KMS-11 (cell line): ENCODE data around the gene BMPR1A.

ENCODE experiments used
- H2AFZ ChIP-seq: fragments of 200-600 bp; sonication (generic); 2 replicates; pipeline ENCODE4 v1.6.1; 2016; ENCODE audit warnings: antibody characterized with exemption, mixed run types, low read depth
- H3K27ac ChIP-seq: fragments of 200-600 bp; sonication (generic); 2 replicates; pipeline ENCODE4 v1.6.1; 2016; ENCODE audit warnings: mild to moderate bottlenecking, mixed run types
- H3K27me3 ChIP-seq: fragments of 200-600 bp; sonication (generic); 2 replicates; pipeline ENCODE4 v1.6.1; 2017; ENCODE audit warnings: mild to moderate bottlenecking, low read depth, mixed run types, moderate library complexity; ENCODE audit not compliant: insufficient read depth
- H3K36me3 ChIP-seq: fragments of 200-600 bp; sonication (generic); 2 replicates; pipeline ENCODE4 v1.6.1; 2017; ENCODE audit warnings: mild to moderate bottlenecking, mixed run types; ENCODE audit not compliant: insufficient read depth
- H3K4me1 ChIP-seq: fragments of 200-600 bp; sonication (generic); 2 replicates; pipeline ENCODE4 v1.6.1; 2016; ENCODE audit warnings: mild to moderate bottlenecking, low read depth, mixed run types; ENCODE audit not compliant: poor library complexity, severe bottlenecking
- H3K4me2 ChIP-seq: fragments of 200-600 bp; sonication (generic); 2 replicates; pipeline ENCODE4 v1.7.0; 2016; ENCODE audit warnings: mild to moderate bottlenecking, mixed run types
- H3K4me3 ChIP-seq: fragments of 200-600 bp; sonication (generic); IDR thresholded peaks from 2 replicates; pipeline ENCODE4 v1.6.1; 2017; ENCODE audit warnings: low read depth, low read length, mixed read lengths; ENCODE audit not compliant: insufficient read depth
- H3K79me2 ChIP-seq: fragments of 200-600 bp; sonication (generic); 2 replicates; pipeline ENCODE4 v1.6.1; 2016; ENCODE audit warnings: low read depth, mixed run types; ENCODE audit not compliant: insufficient read depth
- H3K9ac ChIP-seq: fragments of 200-600 bp; sonication (generic); 2 replicates; pipeline ENCODE4 v1.6.1; 2016; ENCODE audit warnings: mild to moderate bottlenecking, mixed run types
- H4K20me1 ChIP-seq: fragments of 200-600 bp; sonication (generic); 2 replicates; pipeline ENCODE4 v1.6.1; 2016; ENCODE audit warnings: mild to moderate bottlenecking, mixed run types; ENCODE audit not compliant: insufficient read depth
- CTCF ChIP-seq: fragments of 200-600 bp; sonication (generic); conservative IDR thresholded peaks from 2 replicates; pipeline ENCODE4 v1.6.1; 2017; ENCODE audit warnings: low read depth, mild to moderate bottlenecking, antibody characterized with exemption, low read length, moderate library complexity, mixed read lengths

BMPR1A gene

DNA sequence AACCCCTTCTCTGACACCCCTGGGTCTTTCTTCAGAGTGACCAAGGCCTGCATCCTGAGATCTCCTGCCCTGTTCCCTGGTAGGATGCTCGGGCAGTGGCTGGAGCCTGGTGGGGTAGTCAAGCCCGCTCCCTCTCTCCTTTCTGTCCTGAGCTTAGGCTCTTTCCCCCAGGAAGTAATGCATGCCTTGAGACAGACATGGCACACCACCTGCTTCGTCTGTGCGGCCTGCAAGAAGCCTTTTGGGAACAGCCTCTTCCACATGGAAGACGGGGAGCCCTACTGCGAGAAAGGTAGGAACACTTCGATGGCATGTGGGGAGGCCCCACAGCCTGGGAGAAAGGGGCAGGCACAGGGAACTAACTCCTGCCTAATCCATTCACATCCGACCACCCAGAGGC lies 37.9 kb upstream of the BMPR1A start:
- Histone ChIP-seq H3K4me3 (no peak overlapping the region), H3K4me2 (no peak overlapping the region), H3K27me3 (no peaks in the 10 kb centered on the region), H4K20me1 (no peaks in the 10 kb centered on the region), H3K27ac (no peak overlapping the region), H3K9ac (no peak overlapping the region), H3K36me3 (no peaks in the 10 kb centered on the region), H2AFZ (no peak overlapping the region), H3K79me2 (no peaks in the 10 kb centered on the region), H3K4me1 (no peaks in the 10 kb centered on the region)
- TF ChIP-seq CTCF, result no peak

DNA sequence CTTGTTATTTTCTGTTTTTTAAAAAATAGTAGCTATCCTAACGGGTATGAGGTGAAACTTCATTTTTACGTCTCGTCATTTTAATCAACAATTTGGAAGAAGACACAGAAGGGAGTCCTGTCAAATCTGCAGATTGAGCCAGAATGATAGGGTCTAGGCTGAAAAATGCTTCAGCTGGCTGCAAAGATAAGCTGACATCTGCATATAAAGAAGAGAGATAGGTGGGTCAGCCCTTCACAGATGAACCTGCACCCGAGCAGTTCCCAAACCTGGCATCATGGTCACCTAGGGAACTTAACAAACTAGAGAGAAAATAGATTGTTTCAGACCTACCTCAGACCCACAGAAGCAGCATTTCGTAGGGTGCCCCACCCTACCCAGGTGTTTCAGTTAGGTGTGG lies 35.2 kb upstream of the BMPR1A start:
- no peak overlapping the region for H3K4me2 ChIP-seq
- no peaks in the 10 kb centered on the region for H3K27me3 ChIP-seq
- H3K4me1 ChIP-seq, result no peaks in the 10 kb centered on the region
- no peak overlapping the region for H3K27ac ChIP-seq
- no peaks in the 10 kb centered on the region for H3K79me2 ChIP-seq
- no peaks in the 10 kb centered on the region for H3K36me3 ChIP-seq
- no peak for TF ChIP-seq CTCF
- no peak overlapping the region for H3K9ac ChIP-seq
- no peak overlapping the region for H3K4me3 ChIP-seq
- no peaks in the 10 kb centered on the region for H4K20me1 ChIP-seq
- no peak overlapping the region for H2AFZ ChIP-seq

DNA sequence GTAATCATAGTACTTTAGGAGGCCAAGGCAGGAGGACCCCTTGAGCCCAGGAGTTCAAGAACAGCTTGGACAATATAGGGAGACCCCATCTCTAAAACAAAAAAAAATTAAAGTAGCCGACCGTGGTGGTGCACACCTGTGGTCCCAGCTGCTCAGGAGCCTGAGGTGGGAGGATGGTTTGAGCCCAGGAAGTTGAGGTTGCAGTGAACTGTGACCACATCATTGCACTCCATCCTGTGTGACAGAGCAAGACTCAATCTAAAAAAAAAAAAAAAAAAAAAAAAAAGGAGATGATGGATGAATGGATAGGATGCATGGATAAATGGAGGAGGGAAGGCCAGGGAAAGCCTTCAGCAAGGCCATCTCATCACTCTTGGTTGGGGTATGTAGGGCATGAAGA lies 33.4 kb upstream of the BMPR1A start:
- no peak overlapping the region for H2AFZ ChIP-seq
- H3K79me2 ChIP-seq, result no peaks in the 10 kb centered on the region
- no peak for TF ChIP-seq CTCF
- H3K4me1 ChIP-seq, result no peaks in the 10 kb centered on the region
- H3K36me3 ChIP-seq, result no peaks in the 10 kb centered on the region
- H3K27ac ChIP-seq, result no peak overlapping the region
- H3K4me2 ChIP-seq, result no peak overlapping the region
- H3K27me3 ChIP-seq, result no peaks in the 10 kb centered on the region
- H4K20me1 ChIP-seq, result no peaks in the 10 kb centered on the region
- no peak overlapping the region for H3K4me3 ChIP-seq
- no peak overlapping the region for H3K9ac ChIP-seq

GRCh38 chr10:86724445-86724844 lies 32.0 kb upstream of the BMPR1A start:
- Histone ChIP-seq H3K79me2 (no peaks in the 10 kb centered on the region), H3K4me1 (no peaks in the 10 kb centered on the region), H3K4me2 (no peak overlapping the region), H3K27me3 (no peaks in the 10 kb centered on the region), H3K9ac (no peak overlapping the region), H2AFZ (no peak overlapping the region), H3K36me3 (no peaks in the 10 kb centered on the region), H3K4me3 (no peak overlapping the region), H3K27ac (no peak overlapping the region), H4K20me1 (no peaks in the 10 kb centered on the region)
- no peak for TF ChIP-seq CTCF
